VCaP (cell line): Measurements from ENCODE around the gene ABCA13.

Experiments
- H3K27ac ChIP-seq: fragments of 450-650 bp; 2 replicates; pipeline ENCODE4 v1.5.1; 2017
- TF ChIP-seq, protein P1 (sequence below): fragments of 450-650 bp; conservative IDR thresholded peaks from 2 replicates; pipeline ENCODE4 v1.5.1; 2017; ENCODE audit warnings: mild to moderate bottlenecking, moderate library complexity

The ABCA13 gene

DNA sequence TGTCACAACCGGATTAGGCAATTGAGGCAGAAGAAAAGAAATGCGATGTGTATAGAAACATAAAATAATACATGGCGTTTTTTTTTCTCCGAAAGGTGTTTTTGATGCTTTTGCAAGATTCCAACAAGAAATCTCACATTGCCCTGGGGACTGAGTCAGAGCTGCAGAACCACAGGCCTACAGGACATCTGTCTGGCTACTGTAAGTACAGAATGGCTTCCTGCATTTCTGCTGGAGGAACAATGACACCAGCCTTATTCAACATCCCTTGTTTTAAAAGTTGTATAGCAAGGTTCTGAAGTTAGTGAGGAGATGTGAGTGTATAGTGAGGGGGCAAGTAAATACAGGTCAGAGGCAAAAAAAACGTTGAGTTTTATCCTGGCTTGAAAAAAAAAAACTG lies 256.4 kb downstream of the ABCA13 start:
- no peak overlapping the region for H3K27ac ChIP-seq

DNA sequence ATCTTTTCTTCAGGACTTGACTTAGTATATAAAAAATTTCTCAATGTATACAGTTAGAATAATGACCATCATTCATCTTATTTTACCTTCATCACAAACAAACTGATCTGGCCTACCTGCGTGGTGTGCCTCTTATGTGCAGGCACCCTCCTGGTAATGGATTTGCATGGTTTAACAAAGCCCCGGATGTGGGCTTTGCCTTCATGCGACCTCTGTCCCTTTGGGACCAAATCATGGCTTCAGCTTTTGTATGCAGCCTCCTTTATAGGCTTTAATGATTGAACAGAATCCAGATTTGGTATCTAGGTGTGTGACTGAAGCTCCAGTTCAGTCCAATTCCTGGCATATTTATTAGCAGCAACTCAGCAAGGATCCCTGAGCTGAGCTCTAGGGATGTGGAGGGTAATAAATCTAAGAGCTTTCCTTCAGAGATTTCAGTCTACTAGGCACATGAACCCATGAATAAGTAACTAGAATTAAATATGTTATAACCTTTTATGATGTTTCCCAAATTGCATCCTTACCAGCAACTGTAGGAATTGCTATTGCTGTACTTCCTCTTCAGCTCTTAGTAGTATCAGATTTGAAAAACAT lies 256.9 kb downstream of the ABCA13 start:
- no peak overlapping the region for H3K27ac ChIP-seq
- TF ChIP-seq, protein P1, sequence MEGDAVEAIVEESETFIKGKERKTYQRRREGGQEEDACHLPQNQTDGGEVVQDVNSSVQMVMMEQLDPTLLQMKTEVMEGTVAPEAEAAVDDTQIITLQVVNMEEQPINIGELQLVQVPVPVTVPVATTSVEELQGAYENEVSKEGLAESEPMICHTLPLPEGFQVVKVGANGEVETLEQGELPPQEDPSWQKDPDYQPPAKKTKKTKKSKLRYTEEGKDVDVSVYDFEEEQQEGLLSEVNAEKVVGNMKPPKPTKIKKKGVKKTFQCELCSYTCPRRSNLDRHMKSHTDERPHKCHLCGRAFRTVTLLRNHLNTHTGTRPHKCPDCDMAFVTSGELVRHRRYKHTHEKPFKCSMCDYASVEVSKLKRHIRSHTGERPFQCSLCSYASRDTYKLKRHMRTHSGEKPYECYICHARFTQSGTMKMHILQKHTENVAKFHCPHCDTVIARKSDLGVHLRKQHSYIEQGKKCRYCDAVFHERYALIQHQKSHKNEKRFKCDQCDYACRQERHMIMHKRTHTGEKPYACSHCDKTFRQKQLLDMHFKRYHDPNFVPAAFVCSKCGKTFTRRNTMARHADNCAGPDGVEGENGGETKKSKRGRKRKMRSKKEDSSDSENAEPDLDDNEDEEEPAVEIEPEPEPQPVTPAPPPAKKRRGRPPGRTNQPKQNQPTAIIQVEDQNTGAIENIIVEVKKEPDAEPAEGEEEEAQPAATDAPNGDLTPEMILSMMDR = no peak

More for the DNA sequence above, 256.4 kb downstream of the ABCA13 start:
- TF ChIP-seq, protein P1 = no peak

DNA sequence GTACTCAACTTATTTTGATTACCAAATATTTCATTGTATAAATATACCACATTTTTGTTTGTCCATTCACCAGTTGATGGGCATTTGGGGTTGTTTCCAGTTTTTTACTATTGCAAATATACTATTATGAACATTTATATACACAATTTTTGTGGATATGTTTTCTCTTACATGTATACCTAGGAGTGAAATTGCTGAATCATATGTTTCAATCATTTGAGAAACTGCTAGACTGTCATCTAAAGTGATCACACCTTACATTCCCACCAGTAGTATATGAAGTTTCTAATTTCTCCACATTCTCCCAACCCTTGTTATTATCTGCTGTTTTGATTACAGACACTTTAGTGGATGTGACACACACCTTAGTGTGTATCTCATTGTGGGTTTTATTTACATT lies 257.9 kb downstream of the ABCA13 start:
- H3K27ac ChIP-seq = no peak overlapping the region
- TF ChIP-seq, protein P1 = no peak

DNA sequence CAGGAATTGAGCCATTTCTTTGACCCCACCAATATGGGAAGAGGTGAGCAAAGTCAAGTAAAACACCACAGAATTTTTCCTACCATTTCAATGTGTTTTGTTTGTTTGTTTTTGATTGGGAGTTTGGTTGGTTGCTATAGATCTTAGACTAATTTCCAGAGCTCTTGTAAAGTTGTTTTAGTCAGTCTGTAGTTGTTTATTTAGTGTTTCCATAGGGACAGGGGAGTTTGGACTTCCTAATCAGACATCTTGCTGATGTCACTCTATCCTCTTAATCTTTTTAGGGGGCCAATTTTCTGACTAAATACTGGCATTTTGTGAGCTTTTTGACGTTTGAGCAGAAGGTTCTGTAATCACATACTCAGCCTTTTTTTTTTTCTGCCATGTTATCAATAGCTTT lies 266.9 kb downstream of the ABCA13 start:
- TF ChIP-seq, protein P1 = no peak
- no peak overlapping the region for H3K27ac ChIP-seq

DNA sequence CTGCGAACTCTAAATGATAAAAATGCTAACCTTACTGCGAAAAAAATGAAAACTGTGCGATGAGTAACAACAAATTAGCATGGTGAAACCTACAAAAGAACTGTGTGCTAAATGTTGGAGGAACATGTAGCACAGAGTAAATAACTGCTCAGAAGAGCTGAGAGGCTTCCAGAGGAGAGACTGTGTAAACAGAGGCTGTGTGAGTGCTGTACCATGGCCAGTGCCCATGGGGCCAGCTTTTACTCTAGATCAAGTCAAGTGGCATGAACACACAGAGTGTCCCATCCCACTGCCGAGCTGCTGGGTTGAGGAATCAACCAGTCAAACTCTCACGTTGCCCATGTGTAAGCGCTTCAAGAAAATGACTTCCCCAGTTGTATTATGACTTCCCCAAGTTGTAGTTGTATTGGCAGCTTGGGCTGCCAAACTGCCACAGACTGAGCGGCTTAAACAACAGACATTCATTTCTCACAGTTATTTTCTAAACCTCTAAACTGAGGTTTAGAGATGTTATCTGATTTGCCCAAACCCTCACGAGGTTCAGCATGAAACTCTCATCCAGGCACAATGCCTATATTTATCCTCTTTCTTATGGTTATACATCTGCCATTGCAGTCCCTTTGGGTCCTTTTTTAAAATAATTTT lies 270.7 kb downstream of the ABCA13 start:
- H3K27ac ChIP-seq = no peak overlapping the region
- TF ChIP-seq, protein P1 = no peak

DNA sequence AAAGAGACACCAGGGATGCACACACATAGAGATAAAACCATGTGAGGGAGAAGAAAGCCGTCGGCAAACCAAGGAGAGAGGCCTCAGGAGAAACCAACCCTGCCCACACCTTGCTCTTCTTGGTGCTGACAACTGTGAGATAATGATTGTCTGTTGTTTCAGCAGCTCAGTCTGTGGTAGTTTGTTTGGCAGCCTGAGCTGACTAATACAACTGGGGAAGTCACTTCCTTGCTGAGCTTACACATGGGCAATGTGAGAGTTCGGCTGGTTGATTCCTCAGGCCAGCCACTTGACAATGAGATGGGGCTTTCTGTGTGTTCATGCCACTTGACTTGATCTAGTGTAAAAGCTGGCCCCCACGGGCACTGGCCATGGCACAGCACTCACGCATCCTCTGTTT lies 271.8 kb downstream of the ABCA13 start:
- TF ChIP-seq, protein P1 = no peak
- H3K27ac ChIP-seq = no peak overlapping the region

DNA sequence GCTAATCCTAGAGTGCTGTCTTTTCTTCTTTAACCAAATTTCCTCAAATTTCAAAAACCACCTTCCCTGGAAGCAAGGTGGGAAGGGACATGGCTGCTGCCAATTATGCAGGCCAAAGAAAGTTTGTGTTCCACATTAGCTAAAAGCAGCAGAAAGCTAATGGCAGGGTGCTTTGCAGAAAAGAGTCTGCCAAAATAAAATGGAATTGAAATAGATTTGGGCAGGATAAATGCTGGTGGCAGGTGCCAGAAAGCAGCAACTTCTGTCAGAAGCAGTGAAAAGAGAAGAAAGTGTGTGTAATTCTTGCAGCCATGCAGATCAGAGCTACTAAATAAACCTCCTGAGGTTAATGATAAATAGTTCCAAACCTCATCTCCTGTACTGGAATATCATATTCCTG lies 275.5 kb downstream of the ABCA13 start:
- H3K27ac ChIP-seq = no peak overlapping the region
- TF ChIP-seq, protein P1 = no peak
